ENCODE measurements around the gene CMAS.
"Not testable (repeated sequence)": the region's sequence is repeated elsewhere in the genome, so short reads cannot be mapped to it uniquely, and the experiment has no call there.

The CMAS gene

GRCh38 chr12:22048351-22049041, 2.5 kb downstream of the CMAS start:
- DNase-seq = no peak

DNA sequence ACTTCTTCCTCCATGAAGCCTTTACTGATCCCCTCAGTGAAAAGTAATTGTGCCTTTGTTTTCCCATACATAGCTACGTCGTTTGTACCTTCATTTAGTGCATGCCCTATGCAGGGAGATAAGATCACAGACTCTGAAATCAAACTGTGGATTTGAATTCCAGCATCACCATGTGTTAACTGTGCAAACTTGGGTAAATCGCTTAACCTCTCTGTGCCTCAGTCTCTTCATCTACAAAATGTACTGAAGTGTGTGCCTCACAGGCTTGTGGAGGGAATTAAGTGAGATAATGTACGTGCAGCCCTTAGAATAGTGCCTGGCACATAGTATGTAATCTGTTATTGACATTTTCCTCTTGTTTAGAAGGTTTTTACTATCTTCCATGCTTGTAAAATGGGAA, 4.1 kb downstream of the CMAS start:
- no peak for DNase-seq

DNA sequence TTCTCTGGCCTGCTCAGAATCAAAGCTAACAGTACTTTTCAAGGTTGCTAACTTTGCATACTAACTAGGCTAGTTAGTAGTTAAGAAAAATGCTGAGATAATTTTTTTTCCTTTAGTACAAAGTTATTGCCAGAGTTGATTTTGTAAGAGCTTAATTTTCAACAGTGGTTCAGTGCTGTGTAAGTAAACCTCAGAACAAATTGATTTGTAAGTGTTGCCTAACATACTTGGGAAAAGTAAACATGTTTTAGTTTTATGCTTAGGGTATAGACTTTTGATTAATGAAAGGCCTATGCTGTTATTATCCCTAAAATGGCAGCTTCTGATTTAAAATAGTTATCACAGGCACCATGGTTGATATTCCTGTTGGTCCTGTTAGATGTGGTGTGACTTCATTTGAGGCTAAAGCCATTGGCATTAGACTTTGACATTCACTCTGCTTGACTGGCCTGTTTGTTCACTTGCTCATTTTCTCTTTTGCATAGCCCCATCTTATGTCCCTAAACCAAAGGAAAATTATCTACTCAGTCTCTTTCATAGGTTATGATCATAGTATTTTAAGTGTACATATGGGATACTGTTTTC, 5.2 kb downstream of the CMAS start:
- no peak for DNase-seq

DNA sequence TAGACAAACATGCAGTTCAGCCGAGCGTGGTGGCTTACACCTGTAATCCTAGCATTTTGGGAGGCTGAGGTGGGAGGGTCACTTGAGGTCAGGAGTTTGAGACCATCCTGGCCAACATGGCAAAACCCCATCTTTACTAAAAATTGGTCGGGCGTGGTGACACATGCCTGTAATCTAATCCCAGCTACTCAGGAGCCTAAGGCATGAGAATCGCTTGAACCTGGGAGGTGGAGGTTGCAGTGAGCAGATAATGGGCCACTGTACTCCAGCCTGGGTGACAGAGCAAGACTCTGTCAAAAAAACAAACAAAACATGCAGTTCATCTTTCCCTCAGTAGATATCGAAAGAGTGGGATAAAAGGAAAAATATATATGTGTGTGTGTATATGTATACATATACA, 7.0 kb downstream of the CMAS start:
- not testable (repeated sequence) for DNase-seq

DNA sequence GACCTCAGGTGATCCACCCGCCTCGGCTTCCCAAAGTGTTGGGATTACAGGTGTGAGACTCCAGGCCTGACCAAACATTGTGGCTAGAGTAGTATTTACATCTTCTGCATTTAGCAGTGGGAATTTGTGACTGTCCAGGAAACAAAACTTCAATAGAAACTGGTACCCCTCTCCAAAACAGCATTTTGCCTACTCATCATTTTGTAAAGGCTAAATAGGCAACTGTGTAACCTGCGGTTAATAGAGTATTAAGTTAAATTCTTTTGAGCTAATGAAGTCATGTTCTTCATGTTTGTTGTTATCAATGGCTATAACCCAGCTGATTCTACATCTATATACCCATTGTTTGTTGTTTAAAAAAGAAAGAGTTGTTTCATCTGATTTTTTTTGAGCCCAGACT, 8.1 kb downstream of the CMAS start:
- no peak for DNase-seq

- no peak for DNase-seq
Measured at GRCh38 chr12:22056607-22057006, 10.6 kb downstream of the CMAS start.

DNA sequence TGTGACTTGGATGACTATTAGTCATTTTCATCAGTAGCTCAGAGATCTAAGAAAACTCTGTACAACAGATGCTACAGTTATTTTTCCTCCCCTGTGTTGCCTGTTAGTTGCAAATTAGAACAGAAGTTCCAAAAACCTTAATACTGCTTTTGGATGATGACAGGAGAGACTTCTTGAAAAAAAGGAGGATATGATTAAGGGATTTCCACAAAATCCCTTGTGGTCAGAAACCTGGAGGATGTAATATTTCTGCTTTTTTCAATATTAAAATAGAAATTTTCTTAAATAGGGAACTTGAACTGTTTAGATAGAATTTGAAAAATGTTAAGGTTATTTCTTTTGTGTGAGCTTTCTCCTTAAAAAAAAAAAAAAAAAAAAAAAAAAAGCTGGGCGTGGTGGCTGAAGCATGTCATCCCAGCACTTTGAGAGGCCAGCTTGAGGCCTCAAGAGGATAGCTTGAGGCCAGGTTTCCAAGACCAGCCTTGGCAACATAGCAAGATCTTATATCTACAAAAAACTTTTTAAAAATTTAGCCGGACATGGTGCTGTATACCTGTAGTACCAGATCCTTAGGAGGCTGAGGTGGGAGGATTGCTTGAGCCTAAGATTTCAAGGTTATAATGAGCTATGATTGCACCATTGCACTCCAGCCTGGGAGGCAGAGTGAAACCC, 14.1 kb downstream of the CMAS start:
- DNase-seq = no peak

DNA sequence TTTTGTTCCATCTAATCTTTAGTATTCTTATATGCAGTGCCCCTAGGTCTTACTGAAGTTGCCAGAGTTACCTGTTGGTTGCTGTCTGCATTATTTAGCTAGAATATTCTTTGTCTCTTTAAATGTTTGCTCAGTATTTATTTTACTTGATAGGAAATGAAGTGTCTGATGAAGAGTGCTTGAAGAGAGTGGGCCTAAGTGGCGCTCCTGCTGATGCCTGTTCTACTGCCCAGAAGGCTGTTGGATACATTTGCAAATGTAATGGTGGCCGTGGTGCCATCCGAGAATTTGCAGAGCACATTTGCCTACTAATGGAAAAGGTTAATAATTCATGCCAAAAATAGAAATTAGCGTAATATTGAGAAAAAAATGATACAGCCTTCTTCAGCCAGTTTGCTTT, 18.9 kb downstream of the CMAS start:
- no peak for DNase-seq

- DNase-seq = no peak
Measured at GRCh38 chr12:22066310-22066709, 20.3 kb downstream of the CMAS start.

- no peak for DNase-seq
Measured at GRCh38 chr12:22069851-22070250, 23.8 kb downstream of the CMAS start.

DNA sequence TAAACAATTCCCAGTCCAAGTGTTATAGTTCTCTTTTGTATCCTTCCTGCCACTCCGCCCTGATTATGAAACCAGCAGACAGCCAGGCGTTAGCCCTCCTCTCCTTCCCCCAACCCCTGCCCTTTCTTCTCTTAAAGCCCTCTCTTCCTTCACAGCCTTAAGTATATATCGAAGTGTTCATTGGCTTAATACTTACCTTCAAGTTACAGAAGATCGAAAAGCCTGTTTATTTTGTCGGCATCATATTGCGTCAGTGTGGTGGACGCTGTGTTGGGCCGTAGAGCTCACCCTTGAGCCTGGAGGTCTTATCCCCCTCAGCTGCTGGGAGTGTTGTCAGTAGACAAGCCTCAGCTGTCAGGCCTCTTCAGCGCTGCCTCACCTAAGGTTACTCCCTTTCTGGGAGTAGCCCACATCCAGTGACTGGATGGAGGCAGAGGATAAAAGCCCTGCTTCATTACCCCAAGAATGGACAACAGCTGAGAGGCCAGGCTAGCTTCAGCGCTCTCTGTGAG, 36.2 kb downstream of the CMAS start:
- no peak for DNase-seq

DNA sequence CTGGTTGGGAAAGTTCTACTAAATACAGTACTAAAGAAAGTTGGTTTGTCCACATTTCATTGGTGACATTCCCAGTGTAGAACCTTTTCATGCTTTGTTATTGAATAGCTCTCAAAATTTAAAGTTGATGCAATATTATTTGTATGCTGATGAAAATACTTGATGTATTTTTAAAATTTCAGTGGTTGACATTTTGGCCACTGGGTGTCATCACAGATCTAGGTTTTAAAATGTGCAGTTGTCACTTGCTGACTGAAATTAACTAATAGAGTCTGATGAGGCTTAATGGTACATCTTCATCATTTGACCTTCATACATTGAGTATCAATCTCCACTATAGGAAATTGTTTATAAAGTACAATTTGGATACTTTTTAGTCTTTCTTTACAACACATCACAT, 37.1 kb downstream of the CMAS start:
- peak; percentile 25 to 72 for DNase-seq

- no peak for DNase-seq
Measured at GRCh38 chr12:22084852-22085251, 38.8 kb downstream of the CMAS start.

DNA sequence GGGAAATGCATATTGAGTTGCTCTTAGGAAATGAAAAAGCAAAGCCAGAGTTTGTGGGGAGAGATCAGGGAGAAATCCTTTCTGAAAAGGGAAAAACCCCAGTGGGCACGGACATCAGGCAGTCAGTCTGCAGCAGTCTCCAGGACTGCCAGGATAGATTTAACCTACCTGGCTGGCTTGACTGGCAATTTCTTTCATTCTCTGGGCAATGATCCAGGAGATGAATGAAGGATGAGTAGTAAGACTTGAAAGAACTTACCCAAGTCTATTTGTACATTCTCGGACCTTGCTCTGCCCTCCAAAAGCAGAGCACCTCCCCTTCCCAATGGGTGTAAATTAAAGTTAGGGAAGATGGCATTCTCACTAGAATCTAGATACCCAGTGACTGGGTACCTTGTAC, 42.9 kb downstream of the CMAS start:
- DNase-seq = no peak

GRCh38 chr12:22089486-22089885, 43.5 kb downstream of the CMAS start:
- no peak for DNase-seq

DNA sequence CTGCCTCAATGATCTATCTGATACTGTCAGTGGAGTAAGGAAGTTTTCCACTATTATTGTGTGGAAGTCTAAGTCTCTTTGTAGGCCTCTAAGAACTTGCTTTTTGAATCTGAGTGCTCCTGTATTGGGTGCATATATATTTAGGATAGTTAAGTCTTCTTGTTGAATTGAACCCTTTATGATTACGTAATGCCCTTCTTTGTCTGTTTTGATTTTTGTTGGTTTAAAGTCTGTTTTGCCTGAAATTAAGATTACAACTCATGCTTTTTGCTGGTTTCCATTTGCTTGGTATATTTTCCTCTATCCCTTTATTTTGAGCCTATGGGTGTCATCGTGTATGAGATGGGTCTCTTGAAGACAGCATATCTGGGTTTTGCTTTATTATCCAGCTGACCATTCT, 53.0 kb downstream of the CMAS start:
- not testable (repeated sequence) for DNase-seq

DNA sequence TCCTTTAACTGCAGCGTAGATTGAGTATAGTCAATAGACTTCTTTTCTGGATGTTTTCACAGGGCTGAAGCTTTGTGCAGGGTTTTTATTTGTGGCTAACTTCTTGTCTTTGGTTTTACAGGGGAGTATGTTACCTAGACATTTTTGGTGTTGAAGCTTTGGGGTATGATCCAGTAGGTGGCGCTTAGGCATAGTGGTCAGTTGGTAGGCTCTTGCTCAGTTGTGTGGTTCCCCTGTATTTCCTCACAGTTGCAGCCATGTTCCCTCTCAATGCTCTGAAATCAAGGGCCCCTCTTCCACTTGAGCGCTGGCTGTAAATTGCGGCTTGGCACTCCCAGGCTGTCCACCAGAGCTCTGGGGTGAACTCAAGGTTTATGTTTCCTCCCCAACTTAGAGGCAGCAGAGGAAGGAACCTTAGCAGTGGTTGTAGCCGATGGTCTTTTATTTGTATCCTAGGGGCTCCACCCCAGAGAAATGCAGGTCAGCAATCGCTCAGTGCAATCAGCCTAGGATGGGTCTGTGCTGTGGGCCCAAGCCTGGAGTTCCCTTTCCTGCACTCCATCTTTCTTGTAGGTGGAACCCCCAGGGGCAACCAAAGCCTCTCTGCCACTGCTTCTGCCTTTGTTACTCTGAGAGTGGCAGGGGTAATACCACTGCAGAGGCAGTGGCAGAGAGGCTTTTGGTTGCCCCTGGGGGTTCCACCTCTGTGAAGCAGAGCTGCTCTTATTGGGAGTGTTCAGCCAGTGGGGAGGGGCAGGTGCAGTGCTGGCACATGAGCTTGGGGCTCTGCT, 55.1 kb downstream of the CMAS start:
- peak; percentile 54 to 71 for DNase-seq

GRCh38 chr12:22101749-22102243, 55.8 kb downstream of the CMAS start:
- DNase-seq = no peak

DNA sequence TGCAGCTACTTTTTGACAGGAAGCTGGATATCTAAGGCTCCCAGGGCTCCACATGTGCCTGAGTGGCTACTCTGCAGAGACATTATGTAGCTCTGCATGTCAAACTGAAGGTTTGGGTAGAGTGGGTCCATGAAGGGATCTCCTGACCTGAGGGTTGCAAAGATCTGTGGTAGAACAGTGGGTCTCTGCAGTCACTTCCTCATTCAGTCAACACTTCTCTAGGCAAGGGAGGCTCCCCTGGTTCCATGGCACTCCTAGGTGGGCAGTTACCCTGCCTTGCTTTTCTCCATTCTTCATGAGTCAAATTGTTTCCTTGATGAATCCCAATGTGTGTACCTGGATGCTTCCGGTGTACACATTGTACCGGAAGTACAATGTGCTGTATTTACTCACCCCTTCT, 57.4 kb downstream of the CMAS start:
- DNase-seq = no peak

GRCh38 chr12:22105542-22105941, 59.5 kb downstream of the CMAS start:
- DNase-seq = no peak

- peak in 1 of 2 donors; percentile 6 for DNase-seq
Measured at GRCh38 chr12:22110176-22110575, 64.2 kb downstream of the CMAS start.
